ENCODE data around the gene RABEP2. TPM values are rescaled to one million over a fixed set of nuclear protein-coding genes. Genes with fewer than 3 reads are reported as not detected.
A peak's percentile ranks its signal among the peaks of the same experiment; 100 is the strongest.

RABEP2 gene
- total and polyA plus RNA-seq, 4 donors = 11.5 to 30.0 (median 18.5) TPM

- intact Hi-C loops (cut with DNase I) = no loop called here
- H3K27me3 ChIP-seq (ENCODE audit: control insufficient read depth in 1 of 2, insufficient read depth in 2 of 2, low read length in 1 of 2) = no peaks in the 10 kb centered on the region
- no peaks in the 10 kb centered on the region for H3K9me3 ChIP-seq (ENCODE audit: control insufficient read depth, low read length)
- no peaks in the 10 kb centered on the region for H3K4me1 ChIP-seq (ENCODE audit: control insufficient read depth in 1 of 2, insufficient read depth in 2 of 2, low read length in 2 of 2)
- ATAC-seq (ENCODE audit: low FRiP score) (no peak), DNase-seq (no peak)
- H3K27ac ChIP-seq (ENCODE audit: low read depth in 1 of 2, low read length in 2 of 2) = no peak overlapping the region
- H3K4me3 ChIP-seq (ENCODE audit: low read length in 2 of 2) = no peak overlapping the region
- WGBS, 2 donors = 59 to 69% methylated on average over 29 to 32 of the region's 32 CpGs
- peaks cover 0 to 4% of the 10 kb centered on the region in 2 donors for H3K36me3 ChIP-seq (ENCODE audit: control insufficient read depth in 1 of 2, insufficient read depth in 2 of 2, low read length in 1 of 2)
Observed at GRCh38 chr16:28865722-28866453, 59.1 kb downstream of the RABEP2 start.

DNA sequence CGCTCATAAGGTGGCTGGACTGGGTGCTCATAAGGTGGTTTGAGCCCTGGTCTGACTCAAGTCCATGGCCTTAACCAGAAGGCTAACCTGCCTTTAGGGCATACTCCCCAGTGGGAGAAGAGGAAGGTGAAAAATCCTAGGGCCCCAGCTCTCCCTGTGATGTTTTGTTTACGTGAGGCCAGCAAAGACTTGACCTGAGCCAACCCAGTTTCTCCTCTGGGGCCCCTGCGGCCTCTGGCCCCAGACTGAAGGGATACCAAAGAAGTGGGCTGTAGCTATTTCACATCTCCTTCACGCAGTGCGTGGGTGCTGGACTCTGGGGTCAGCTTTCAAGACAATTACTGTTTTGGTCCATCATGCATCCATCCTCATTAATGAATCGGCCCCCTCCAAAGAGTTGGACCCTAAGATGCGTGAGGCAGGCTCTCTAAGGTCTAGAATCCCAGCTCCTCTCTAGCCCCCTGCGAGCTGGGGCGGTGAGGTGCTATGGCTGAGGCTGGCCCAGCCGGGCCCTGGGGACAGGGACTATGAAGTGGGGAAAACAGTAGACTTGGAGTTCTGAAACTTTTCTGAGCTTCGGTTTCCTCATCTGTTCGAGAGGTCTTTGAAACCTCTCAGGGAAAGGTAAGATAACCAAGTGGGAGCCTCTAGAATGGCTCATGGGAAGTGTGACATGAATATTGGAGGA lies 59.9 kb downstream of the RABEP2 start:
- Histone ChIP-seq H3K9me3 (ENCODE audit: control insufficient read depth, low read length) (no peaks in the 10 kb centered on the region), H3K27me3 (ENCODE audit: control insufficient read depth in 1 of 2, insufficient read depth in 2 of 2, low read length in 1 of 2) (no peaks in the 10 kb centered on the region), H3K36me3 (ENCODE audit: control insufficient read depth in 1 of 2, insufficient read depth in 2 of 2, low read length in 1 of 2) (peaks cover 0 to 4% of the 10 kb centered on the region in 2 donors), H3K4me1 (ENCODE audit: control insufficient read depth in 1 of 2, insufficient read depth in 2 of 2, low read length in 2 of 2) (no peaks in the 10 kb centered on the region), H3K27ac (ENCODE audit: low read depth in 1 of 2, low read length in 2 of 2) (no peak overlapping the region), H3K4me3 (ENCODE audit: low read length in 2 of 2) (no peak overlapping the region)
- ATAC-seq (ENCODE audit: low FRiP score) = no peak
- intact Hi-C loops (cut with DNase I) = no loop called here
- WGBS, 2 donors = 85 to 88% methylated on average over 12 of the region's 12 CpGs
- no peak for DNase-seq

DNA sequence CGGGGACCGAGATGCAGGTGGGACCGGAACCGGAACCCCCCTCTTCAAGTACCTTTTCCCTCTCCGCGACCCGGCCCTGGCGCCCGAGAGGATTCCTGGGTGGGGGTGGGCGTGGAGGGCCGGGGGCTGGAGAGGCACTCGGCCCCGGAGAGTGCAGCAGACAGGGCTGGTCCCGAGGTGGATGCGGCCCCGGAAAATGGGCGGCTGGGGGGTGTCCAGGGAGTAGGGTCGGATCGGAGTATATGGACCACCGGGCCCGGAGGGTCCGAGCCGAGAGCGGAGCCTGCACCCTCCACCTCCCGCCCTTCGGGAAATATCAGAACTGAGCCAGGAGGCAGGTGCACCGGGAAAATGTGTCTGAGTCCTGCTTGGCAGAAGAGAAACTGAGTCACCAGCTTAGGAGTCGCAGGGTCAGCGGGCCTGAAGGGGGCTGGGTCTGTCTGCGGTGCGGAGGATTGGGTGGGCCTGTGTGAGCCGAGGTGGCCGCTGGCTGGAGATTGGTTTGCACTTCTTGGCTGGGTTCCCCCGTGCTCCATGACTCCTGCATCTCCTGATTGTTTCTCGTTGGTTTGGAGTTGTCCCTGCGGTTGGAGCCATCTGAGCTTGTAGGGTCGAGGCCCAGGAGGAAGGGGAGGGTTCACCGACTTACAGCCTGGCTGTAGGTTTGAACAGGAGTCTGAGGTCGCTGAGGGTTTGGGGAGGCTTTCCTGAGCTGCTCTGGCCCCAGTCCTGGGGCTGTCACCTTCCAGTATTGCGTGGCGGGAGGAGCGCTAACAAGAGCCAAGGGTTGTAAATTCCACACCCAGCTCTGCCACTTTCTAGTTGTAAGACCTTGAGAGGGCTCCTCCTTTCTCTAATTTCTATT lies 60.9 kb downstream of the RABEP2 start:
- Histone ChIP-seq H3K27ac (ENCODE audit: low read depth in 1 of 2, low read length in 2 of 2) (peak overlapping the region in 1 of 2 donors; percentile 89), H3K36me3 (ENCODE audit: control insufficient read depth in 1 of 2, insufficient read depth in 2 of 2, low read length in 1 of 2) (peaks cover 0 to 2% of the 10 kb centered on the region in 2 donors), H3K4me1 (ENCODE audit: control insufficient read depth in 1 of 2, insufficient read depth in 2 of 2, low read length in 2 of 2) (no peaks in the 10 kb centered on the region), H3K27me3 (ENCODE audit: control insufficient read depth in 1 of 2, insufficient read depth in 2 of 2, low read length in 1 of 2) (no peaks in the 10 kb centered on the region), H3K9me3 (ENCODE audit: control insufficient read depth, low read length) (no peaks in the 10 kb centered on the region), H3K4me3 (ENCODE audit: low read length in 2 of 2) (peak overlapping the region; percentile 66 to 78)
- 0 to 2% methylated on average over 34 to 42 of the region's 42 CpGs for WGBS, 2 donors
- DNase-seq = peak in 1 of 2 donors; percentile 64
- peak; percentile 33 for ATAC-seq (ENCODE audit: low FRiP score)
- intact Hi-C loops (cut with DNase I) = loop anchor here (1.0 to 5.0 kb wide), 4 partner anchors 18 to 83 kb away; partner anchors contain the start of genes ATXN2L (in 2 of the 2), RABEP2 (in 1 of the 2) and TUFM (in 1 of the 2)

DNA sequence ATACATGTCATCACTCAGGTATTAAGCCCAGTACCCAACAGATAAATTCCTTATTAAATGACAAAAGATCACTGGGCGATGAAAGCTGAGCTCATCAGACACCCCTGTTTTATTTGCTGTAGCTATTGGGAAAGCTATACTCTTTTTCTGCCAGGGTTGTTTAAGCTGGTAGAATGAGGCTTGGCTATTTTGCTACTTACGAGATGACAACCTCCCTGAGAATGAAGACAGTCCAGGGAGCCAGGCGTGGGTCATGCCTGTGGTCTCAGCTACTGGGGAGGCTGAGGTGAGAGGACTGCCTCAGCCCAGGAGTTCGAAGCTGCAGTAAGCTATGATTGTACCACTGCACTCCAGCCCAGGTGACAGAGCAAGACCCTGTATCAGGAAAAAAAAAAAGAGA lies 65.7 kb downstream of the RABEP2 start:
- ATAC-seq (ENCODE audit: low FRiP score) (no peak), DNase-seq (no peak)
- 78 to 87% methylated on average over 4 of the region's 4 CpGs for WGBS, 2 donors
- Histone ChIP-seq H3K4me3 (ENCODE audit: low read length in 2 of 2) (no peak overlapping the region), H3K36me3 (ENCODE audit: control insufficient read depth in 1 of 2, insufficient read depth in 2 of 2, low read length in 1 of 2) (no peaks in the 10 kb centered on the region), H3K27ac (ENCODE audit: low read depth in 1 of 2, low read length in 2 of 2) (no peak overlapping the region), H3K27me3 (ENCODE audit: control insufficient read depth in 1 of 2, insufficient read depth in 2 of 2, low read length in 1 of 2) (no peaks in the 10 kb centered on the region), H3K4me1 (ENCODE audit: control insufficient read depth in 1 of 2, insufficient read depth in 2 of 2, low read length in 2 of 2) (no peaks in the 10 kb centered on the region), H3K9me3 (ENCODE audit: control insufficient read depth, low read length) (no peaks in the 10 kb centered on the region)
- intact Hi-C loops (cut with DNase I) = no loop called here

- DNase-seq = no peak
- no peak for ATAC-seq (ENCODE audit: low FRiP score)
- no peaks in the 10 kb centered on the region for H3K27me3 ChIP-seq (ENCODE audit: control insufficient read depth in 1 of 2, insufficient read depth in 2 of 2, low read length in 1 of 2)
- intact Hi-C loops (cut with DNase I) = no loop called here
- no peak overlapping the region for H3K27ac ChIP-seq (ENCODE audit: low read depth in 1 of 2, low read length in 2 of 2)
- H3K9me3 ChIP-seq (ENCODE audit: control insufficient read depth, low read length) = no peaks in the 10 kb centered on the region
- no peaks in the 10 kb centered on the region for H3K36me3 ChIP-seq (ENCODE audit: control insufficient read depth in 1 of 2, insufficient read depth in 2 of 2, low read length in 1 of 2)
- WGBS, 2 donors = 90 to 92% methylated on average over 8 of the region's 8 CpGs
- no peak overlapping the region for H3K4me3 ChIP-seq (ENCODE audit: low read length in 2 of 2)
- H3K4me1 ChIP-seq (ENCODE audit: control insufficient read depth in 1 of 2, insufficient read depth in 2 of 2, low read length in 2 of 2) = no peaks in the 10 kb centered on the region
Observed at GRCh38 chr16:28858421-28858820, 66.6 kb downstream of the RABEP2 start.

Other genes starting within 250 kb of the RABEP2 start
- gene EIF3C, start 213.8 kb downstream of the RABEP2 start, total RNA-seq = 100 to 1,000 TPM; 338 to 374 TPM
- gene EIF3C, start 213.8 kb downstream of the RABEP2 start, polyA plus RNA-seq = 100 to 1,000 TPM; 246 to 547 TPM
- 1 to 10 TPM; 2.8 to 4.1 TPM for gene NPIPB9, start 173.5 kb downstream of the RABEP2 start, total RNA-seq
- under 1 TPM in 1 of 2 donors, not detected in 1; 0.18 TPM for gene NPIPB9, start 173.5 kb downstream of the RABEP2 start, polyA plus RNA-seq
- 100 to 1,000 TPM in 1 of 2 donors, 10 to 100 TPM in 1; 97.6 to 124 TPM for gene ATXN2L, start 102.2 kb downstream of the RABEP2 start, total RNA-seq
- 10 to 100 TPM; 22.4 to 54.9 TPM for gene ATXN2L, start 102.2 kb downstream of the RABEP2 start, polyA plus RNA-seq
- 10 to 100 TPM; 71.2 to 71.5 TPM for gene TUFM, start 78.9 kb downstream of the RABEP2 start, total RNA-seq
- gene TUFM, start 78.9 kb downstream of the RABEP2 start, polyA plus RNA-seq = 100 to 1,000 TPM in 1 of 2 donors, 10 to 100 TPM in 1; 67.2 to 154 TPM
- 10 to 100 TPM; 35.5 to 64.2 TPM for gene SH2B1, start 61.4 kb downstream of the RABEP2 start, total RNA-seq
- 10 to 100 TPM; 21.2 to 70.1 TPM for gene SH2B1, start 61.4 kb downstream of the RABEP2 start, polyA plus RNA-seq
- under 1 TPM; 0.36 to 0.97 TPM for gene ATP2A1, start 46.8 kb downstream of the RABEP2 start, total RNA-seq
- gene ATP2A1, start 46.8 kb downstream of the RABEP2 start, polyA plus RNA-seq = under 1 TPM; 0.38 to 0.49 TPM
- under 1 TPM; 0.63 to 0.71 TPM for gene CD19, start 6.7 kb upstream of the RABEP2 start, total RNA-seq
- gene CD19, start 6.7 kb upstream of the RABEP2 start, polyA plus RNA-seq = under 1 TPM in 1 of 2 donors, not detected in 1; 0.10 TPM
- gene NFATC2IP, start 25.7 kb upstream of the RABEP2 start, total RNA-seq = 10 to 100 TPM; 21.5 to 38.5 TPM
- gene NFATC2IP, start 25.7 kb upstream of the RABEP2 start, polyA plus RNA-seq = 10 to 100 TPM in 1 of 2 donors, 1 to 10 TPM in 1; 6.9 to 37.7 TPM
- gene SPNS1, start 49.5 kb upstream of the RABEP2 start, total RNA-seq = 10 to 100 TPM; 20.9 to 25.1 TPM
- 100 to 1,000 TPM in 1 of 2 donors, 10 to 100 TPM in 1; 11.8 to 112 TPM for gene SPNS1, start 49.5 kb upstream of the RABEP2 start, polyA plus RNA-seq
- gene LAT, start 59.8 kb upstream of the RABEP2 start, total RNA-seq = 10 to 100 TPM; 16.7 to 17.8 TPM
- 100 to 1,000 TPM in 1 of 2 donors, 1 to 10 TPM in 1; 9.0 to 155 TPM for gene LAT, start 59.8 kb upstream of the RABEP2 start, polyA plus RNA-seq